ENCODE results near the gene TEX48.

The TEX48 gene, protein sequence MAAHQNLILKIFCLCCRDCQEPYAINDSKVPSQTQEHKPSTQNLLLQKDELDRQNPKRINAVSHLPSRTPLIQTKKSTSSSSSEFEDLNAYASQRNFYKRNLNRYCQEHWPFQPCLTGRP

GRCh38 chr9:114681594-114682332 is at the start of gene TEX48:
Gene TEX48 (minus strand): TSS chr9:114682192. CDS start chr9:114671723, 10,469 bp downstream.
- DNase-seq, result peak; percentile 72 to 76

DNA sequence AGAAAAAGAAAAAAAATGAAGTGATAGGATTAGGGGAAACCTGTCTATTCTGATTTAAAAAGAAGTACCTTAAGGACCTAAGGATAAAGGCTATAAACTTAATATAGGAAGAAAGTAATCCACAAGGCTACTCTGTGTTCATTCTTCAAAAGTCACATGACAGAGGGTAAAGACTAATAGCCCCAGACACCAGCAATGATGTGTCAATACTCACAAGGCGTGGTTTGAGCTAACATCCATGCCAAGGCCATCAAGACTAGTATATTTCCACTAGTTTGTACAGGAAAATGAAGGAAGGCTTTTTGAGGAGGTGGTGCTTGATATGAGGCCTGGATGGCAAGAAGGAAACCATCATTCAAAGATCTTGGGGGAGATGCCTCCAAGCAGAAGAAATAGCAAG is 49.7 kb upstream of the TEX48 start:
- DNase-seq, result no peak

DNA sequence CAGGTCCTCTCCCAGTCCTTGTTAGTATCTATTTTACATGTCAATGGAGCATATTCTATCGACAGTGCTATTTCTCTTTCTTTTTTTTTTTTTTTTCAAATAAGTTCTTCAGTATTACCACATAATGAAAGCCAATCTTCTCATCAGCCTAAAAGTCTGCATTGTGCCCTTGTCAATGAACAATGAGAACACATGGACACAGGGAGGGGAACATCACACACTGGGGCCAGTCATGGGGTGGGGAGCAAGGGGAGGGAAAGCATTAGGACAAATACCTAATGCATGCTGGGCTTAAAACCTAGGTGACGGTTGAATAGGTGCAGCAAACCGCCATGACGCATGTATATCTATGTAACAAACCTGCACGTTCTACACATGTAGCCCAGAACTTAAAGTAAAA is 47.7 kb upstream of the TEX48 start:
- DNase-seq, result no peak

DNA sequence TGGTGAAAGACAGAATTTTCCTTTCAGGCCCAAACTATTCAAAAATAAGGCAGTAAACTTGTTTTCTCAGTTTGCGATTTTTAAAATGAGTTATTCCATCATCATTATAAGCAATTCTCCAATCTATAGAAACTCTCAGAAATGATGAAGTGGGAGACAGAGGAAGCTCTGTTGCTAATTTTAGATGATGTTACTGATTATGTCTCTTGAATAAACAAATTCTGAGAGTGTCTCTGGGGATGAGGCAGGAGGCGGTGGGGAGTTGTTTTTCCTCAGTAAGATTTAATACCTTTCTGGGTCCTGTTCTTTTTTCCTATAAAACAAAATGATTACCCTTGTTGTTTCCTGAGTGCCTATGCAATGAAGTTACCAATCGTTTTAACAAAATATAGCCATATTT is 43.9 kb upstream of the TEX48 start:
- no peak for DNase-seq

DNA sequence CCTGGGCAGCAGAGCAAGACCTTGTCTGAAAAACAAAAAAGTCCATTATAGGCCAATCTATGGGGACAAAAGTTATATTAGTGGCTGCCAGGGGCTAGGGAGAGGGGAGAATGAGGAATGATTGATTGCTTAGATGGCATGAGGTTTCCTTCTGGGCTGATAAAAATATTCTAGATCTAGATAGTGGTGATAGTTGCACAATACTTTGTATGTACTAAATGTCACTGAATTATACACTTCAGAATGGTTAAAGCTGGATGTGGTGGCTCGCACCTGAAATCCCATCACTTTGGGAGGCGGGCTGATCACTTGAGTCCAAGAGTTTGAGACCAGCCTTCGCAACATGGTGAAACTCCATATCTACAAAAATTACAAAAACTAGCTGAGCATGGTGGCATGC is 42.8 kb upstream of the TEX48 start:
- no peak for DNase-seq

- no peak for DNase-seq
Observed at GRCh38 chr9:114723931-114724330, 41.9 kb upstream of the TEX48 start.

DNA sequence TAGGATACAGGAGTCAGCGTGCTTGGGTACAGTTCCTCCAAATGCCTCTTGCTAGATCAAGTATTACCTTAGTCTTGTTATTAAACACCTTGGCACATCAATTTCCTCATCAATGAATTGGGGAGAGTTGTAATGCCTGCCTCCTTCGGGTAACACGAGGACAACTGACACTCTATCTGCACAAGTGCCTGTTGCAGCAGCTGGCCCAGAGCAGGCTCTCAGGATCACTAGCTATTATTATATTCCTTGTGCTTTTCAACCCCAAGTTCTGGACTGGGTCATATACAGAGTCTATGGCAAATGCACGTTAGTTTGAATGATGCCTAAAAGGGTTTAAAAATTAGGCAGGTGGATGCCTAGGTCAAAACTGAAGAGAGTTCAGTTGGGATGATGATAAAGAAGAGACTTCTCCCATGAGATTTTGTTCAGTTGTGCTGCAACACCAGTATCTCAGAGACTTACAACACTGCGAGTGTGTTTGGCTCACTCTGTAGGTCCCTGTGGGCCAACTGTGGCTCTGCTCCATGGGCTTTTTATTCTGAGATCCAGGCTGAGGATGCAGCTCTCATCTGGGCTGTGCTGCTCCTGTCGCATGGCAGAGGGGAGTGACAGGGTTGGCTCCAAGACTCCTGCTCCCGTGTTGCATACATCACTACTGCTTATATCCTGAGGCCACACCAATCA is 41.1 kb upstream of the TEX48 start:
- peak; percentile 19 to 41 for DNase-seq

DNA sequence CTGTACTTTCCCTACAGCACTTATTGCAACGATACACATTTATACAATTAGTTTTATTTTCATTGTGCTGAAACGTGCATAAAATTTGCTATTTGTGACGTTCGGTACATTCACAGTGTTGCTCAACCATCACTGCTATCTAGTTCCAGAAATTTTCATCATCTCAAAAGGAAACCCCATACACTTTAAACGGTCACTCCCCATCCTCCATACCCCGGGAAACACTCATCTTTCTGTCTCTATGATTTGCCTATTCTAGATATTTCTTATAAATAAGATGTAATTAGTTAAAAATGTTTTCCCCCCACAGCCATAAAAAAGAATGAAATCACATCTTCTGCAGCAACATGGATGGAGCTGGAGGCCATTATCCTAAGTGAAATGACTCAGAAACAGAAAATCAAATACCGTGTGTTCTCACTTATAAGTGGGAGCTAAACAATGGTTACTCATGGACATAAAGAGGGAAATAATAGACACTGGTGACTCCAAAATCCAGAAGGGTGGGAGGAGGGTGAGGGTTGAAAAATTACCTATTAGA is 40.2 kb upstream of the TEX48 start:
- no peak for DNase-seq

- no peak for DNase-seq
Observed at GRCh38 chr9:114721491-114722079, 39.6 kb upstream of the TEX48 start.

- no peak for DNase-seq
Observed at GRCh38 chr9:114720086-114720676, 38.2 kb upstream of the TEX48 start.

DNA sequence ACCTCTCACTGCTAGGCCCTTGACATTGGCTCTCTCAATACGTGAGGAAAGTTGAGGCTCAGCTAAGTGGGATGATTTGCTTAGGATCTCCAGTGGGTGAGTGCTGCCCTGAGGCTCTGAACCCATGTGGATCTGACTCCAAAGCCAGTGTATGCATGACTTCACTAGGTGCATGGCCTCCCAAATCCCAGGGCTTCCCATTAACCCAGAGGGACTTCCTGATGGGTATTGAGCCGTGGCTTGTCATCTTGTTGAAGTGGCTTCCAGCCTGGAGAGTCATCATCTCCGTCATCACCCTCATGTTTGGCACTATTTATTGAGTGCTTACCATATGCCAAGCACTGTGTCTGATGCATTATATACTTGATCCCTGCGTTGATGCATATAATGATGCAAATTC is 37.3 kb upstream of the TEX48 start:
- DNase-seq, result peak; percentile 24 to 62

- no peak for DNase-seq
Observed at GRCh38 chr9:114718801-114719221, 36.8 kb upstream of the TEX48 start.

GRCh38 chr9:114717908-114718486 is 36.0 kb upstream of the TEX48 start:
- DNase-seq, result no peak

DNA sequence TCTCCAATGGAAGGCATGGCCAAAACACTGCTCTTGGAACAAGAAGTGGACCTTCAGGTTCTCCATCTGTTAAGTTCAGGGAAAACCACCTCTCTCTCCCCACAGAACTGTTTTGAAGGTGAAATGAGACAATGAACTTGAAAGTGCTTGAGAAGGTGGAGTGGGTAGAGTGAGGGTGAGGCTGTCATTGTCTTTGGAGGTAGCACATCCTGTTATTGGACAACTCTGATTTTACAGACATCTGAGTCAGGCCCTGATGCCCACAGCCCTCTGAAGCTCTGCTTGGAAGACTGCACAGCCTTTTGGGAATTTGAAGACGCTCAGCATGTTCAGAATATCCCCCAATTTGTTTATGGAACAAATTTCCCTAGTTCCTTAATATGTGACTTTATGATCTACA is 27.6 kb upstream of the TEX48 start:
- no peak for DNase-seq

- no peak for DNase-seq
Observed at GRCh38 chr9:114706711-114707110, 24.7 kb upstream of the TEX48 start.

- no peak for DNase-seq
Observed at GRCh38 chr9:114701988-114702387, 20.0 kb upstream of the TEX48 start.

- no peak for DNase-seq
Observed at GRCh38 chr9:114697951-114698351, 16.0 kb upstream of the TEX48 start.

DNA sequence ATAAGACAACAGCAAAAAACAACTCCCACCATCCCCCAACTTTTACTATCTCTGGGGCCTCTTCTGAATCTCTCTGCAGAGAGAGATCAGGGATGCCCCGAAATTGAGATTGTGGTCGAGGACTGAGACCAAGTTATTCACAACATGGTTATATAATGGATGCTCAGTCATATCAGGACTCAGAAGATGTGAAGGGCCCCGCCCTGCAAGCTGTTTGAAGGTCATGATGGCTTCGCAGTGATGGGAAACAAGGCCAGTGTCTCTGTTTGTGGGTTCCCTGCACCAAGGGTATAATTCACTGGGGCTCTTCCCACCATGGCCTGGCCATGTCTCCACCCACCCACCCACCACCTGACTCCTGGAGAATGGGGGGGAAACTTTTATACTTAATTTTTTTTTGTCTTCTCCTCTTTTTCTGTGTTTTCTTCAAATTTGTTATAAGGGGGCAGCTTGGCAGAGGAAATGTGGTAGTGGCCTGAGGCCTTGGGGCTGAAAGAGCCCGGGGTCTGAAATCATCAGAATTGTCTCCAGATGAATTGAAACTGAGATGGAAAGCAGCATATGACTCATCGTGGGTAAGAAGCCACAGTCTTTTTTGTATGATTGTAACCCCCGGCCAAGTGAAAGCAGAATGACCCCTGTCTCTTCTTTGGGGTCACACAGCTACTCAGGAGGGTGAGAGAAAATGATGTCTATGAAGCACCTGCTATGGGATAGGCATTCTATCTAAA is 15.0 kb upstream of the TEX48 start:
- no peak for DNase-seq

DNA sequence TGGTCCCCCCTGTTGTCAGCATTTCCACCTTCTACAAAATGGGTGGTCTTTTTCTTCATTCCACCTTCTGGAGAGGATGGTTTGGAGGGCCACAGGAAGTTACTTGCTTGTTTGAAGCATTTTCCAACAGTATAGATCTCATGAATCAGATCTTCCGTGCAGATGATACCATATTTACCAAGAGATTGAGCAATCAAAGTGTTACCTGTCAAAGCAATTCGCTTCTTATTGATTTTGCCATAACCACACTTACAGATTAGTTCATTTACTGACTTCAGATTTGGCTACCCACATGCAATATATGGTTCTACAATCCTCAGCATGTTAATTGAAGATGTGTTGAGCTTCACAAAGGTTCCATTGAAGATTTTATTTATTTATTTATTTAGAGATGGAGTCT is 14.0 kb upstream of the TEX48 start:
- DNase-seq, result no peak

DNA sequence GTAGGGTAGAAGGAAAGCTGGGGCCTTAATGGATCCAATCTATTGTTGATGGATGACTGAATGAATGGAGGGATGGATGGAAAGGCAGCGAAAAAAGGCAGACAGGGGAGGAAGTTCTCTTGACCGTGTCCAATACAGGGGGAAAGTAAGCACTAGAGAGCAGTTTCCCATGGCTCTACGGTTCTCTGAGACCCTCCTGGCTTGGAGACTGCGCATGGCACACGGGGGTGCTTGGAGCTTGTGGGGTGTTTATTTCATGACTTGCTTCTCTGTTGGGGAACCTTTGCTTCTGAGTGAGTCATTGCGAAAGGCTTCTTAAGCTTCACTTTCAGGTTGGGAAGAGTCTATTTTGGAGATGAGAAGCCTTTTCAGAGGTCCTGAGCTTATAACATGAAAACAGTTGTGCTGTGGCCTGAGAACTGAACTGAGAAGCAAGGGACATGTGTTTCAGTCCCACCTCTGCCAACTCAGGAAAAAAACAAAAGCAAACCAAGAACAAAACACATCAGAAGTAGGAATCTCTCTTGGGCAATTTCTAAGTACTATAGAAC is 12.8 kb upstream of the TEX48 start:
- DNase-seq, result no peak

DNA sequence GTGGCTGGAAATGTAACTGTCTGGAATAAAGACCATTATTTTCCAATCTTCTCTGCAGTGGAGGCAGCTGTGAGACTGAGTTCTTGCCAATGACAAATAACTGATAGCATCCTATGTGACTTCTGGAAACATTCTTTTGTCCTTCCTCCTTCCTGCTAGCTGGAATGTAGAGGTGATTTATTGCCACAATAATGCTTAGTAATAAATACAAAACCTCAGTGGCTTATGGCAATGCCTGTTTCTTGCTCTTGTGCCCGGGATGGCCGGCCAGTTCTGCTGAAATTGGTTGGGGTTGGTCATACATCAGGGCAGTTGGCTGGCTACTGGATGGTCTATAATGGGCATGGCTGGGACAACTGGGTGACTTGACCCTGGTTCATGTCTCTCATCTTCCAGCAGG is 12.2 kb upstream of the TEX48 start:
- DNase-seq, result no peak
